ENCODE measurements around the gene LATS2.
"Not testable (repeated sequence)": the region's sequence is repeated elsewhere in the genome, so short reads cannot be mapped to it uniquely, and the experiment has no call there.

The LATS2 gene

GRCh38 chr13:20972731-20973130, 88.7 kb downstream of the LATS2 start:
- in situ Hi-C loops (cut with MboI; ENCODE audit: low sequenced_read_pairs) = no loop called here

DNA sequence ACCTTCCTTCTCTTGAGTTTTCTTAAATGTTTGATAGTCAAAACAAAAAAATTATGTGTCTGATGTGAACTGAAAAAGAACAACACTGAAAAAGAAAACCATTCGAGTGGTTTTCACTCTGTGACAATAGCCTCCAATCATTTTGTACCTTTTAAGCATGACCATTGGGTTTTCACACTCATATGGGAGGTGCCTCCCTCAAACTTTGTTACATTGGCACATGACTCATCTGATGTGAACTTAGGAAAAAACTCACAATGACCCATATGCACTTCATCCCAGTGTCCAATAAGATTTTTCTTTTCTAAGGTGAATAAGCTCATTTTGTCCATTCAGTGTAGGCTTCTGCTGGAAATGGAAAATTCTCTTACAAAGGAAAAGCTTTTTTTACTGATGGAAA, 92.2 kb downstream of the LATS2 start:
- in situ Hi-C loops (cut with MboI; ENCODE audit: low sequenced_read_pairs) = no loop called here

GRCh38 chr13:20968745-20969144, 92.6 kb downstream of the LATS2 start:
- in situ Hi-C loops (cut with MboI; ENCODE audit: low sequenced_read_pairs) = no loop called here

DNA sequence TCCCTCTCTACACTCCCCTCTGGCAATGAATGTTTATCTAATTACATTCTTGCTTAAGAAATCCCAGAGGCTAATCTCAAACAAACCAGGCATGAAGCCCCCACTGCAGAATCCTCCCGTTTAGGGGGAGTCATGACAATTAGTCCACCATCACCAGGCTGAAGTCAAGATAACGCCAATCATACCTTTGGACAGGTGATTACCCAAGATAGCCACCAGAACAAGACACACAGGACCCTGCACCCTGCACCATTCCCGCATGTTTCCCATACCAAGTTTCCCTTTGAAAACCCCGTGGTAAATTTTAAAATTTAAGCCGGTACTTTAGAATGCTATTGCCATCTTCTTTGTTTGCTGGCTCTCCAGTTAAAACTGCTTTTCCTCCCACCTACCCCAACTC, 94.0 kb downstream of the LATS2 start:
- in situ Hi-C loops (cut with MboI; ENCODE audit: low sequenced_read_pairs) = no loop called here

GRCh38 chr13:20964904-20965303, 96.5 kb downstream of the LATS2 start:
- in situ Hi-C loops (cut with MboI; ENCODE audit: low sequenced_read_pairs) = no loop called here

GRCh38 chr13:20961663-20962062, 99.7 kb downstream of the LATS2 start:
- in situ Hi-C loops (cut with MboI; ENCODE audit: low sequenced_read_pairs) = not testable (repeated sequence)

GRCh38 chr13:20960663-20961309, 100.6 kb downstream of the LATS2 start:
- in situ Hi-C loops (cut with MboI; ENCODE audit: low sequenced_read_pairs) = no loop called here

DNA sequence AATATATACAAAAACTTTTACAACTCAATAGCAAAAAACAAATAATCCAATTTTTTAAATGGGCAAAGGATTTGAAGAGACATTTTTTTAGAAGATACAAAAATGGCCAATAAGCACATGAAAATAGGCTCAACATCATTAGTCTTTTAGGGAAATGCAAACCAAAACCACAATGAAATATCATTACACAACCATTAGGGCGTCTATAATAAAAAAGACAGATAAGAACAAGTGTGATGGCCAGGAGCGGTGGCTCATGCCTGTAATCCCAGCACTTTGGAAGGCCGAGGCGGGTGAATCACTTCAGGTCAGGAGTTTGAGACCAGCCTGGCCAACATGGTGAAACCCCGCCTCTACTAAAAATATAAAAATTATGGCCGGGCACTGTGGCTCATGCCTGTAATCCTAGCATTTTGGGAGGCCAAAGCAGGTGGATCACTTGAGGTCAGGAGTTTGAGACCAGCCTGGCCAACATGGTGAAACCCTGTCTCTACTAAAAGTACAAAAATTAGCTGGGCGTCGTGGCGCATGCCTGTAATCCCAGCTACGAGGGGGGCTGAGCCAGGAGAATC, 104.3 kb downstream of the LATS2 start:
- in situ Hi-C loops (cut with MboI; ENCODE audit: low sequenced_read_pairs) = not testable (repeated sequence)

- in situ Hi-C loops (cut with MboI; ENCODE audit: low sequenced_read_pairs) = no loop called here
Observed at GRCh38 chr13:20955496-20955895, 105.9 kb downstream of the LATS2 start.

GRCh38 chr13:20953245-20953931, 108.0 kb downstream of the LATS2 start:
- in situ Hi-C loops (cut with MboI; ENCODE audit: low sequenced_read_pairs) = no loop called here

- in situ Hi-C loops (cut with MboI; ENCODE audit: low sequenced_read_pairs) = no loop called here
Observed at GRCh38 chr13:20952838-20953237, 108.5 kb downstream of the LATS2 start.

DNA sequence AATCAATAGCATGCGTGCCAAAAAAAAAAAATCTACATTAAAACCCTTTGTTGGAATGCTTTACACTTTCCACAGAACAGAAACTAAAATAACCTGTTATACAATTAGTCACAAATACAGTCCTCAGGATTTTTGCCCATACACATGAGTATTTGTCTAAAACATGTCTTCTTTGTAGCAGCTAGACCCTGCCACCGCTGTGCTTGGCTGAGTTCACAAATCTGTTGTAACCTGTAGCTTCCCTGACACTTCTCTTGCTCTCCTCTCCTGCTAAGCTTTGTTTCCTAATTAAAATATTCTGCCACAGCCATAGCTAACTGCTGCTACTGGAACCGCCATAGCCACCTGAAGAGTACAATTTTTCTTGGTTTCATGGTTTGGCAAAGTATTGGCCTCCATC, 113.4 kb downstream of the LATS2 start:
- in situ Hi-C loops (cut with MboI; ENCODE audit: low sequenced_read_pairs) = loop anchor here (25.0 kb wide), 2 partner anchors 239 to 539 kb away; partner anchors contain the start of genes MRPL57 and SKA3

GRCh38 chr13:20945952-20946383, 115.4 kb downstream of the LATS2 start:
- in situ Hi-C loops (cut with MboI; ENCODE audit: low sequenced_read_pairs) = loop anchor here (25.0 kb wide), 2 partner anchors 241 to 541 kb away; partner anchors contain the start of genes MRPL57 and SKA3

GRCh38 chr13:20942938-20943559, 118.3 kb downstream of the LATS2 start:
- in situ Hi-C loops (cut with MboI; ENCODE audit: low sequenced_read_pairs) = loop anchor here (25.0 kb wide), 2 partner anchors 244 to 544 kb away; partner anchors contain the start of genes MRPL57 and SKA3

DNA sequence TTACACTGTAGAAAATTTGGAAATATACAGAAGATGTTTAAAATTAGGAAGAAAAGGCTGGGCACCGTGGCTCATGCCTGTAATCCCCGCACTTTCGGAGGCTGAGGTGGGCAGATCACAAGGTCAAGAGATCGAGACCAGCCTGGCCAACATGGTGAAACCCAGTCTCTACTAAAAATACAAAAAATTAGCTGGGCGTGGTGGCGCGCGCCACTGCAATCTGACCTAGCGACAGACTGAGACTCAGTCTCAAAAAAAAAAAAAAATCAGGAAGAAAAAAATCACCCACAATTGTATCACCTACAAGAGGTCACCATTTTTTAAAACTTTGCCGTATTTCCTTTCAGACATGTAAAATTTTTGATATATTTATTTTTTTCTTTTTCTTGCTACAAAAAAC, 120.9 kb downstream of the LATS2 start:
- in situ Hi-C loops (cut with MboI; ENCODE audit: low sequenced_read_pairs) = loop anchor here (25.0 kb wide), 2 partner anchors 247 to 547 kb away; partner anchors contain the start of genes MRPL57 and SKA3

DNA sequence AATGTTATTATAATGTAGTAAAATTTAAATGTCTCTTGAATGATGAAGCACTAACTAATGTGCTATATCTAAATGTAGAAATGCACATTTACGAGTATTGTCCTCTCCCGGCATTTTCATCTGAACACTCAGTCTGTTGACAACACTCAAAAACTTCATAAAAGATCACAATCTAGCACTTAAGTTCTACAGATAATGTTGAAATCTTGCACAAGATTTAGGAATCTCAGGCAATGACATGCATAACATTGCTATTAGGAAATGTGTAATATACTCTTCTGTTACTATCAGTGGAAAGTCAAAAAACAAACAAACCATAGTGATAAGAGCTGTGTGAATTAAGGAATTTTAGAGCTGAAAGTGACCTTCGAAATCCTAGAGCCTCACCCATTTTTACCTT, 121.3 kb downstream of the LATS2 start:
- in situ Hi-C loops (cut with MboI; ENCODE audit: low sequenced_read_pairs) = loop anchor here (25.0 kb wide), 2 partner anchors 247 to 547 kb away; partner anchors contain the start of genes MRPL57 and SKA3

- in situ Hi-C loops (cut with MboI; ENCODE audit: low sequenced_read_pairs) = loop anchor here (25.0 kb wide), 2 partner anchors 248 to 548 kb away; partner anchors contain the start of genes MRPL57 and SKA3
Observed at GRCh38 chr13:20939662-20940061, 121.7 kb downstream of the LATS2 start.

DNA sequence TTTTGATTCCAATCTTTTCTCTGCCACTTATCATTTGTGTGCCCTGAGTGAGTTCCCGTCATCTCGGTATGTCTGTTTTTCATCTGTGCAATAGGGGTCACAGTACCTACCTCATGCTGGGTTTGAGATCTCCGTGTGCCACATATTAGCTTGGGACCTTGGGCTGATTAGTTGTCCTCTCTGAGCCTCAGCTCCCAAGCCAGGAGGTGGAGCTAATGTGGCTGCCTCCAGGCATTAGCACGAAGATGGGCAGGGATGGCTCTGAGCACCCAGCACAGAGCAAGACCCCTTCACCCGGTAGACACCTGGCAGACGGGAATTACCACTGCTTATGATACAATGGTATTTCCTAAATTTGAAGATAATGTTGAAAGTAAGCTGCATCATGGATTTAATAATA, 123.1 kb downstream of the LATS2 start:
- in situ Hi-C loops (cut with MboI; ENCODE audit: low sequenced_read_pairs) = loop anchor here (25.0 kb wide), 2 partner anchors 249 to 549 kb away; partner anchors contain the start of genes MRPL57 and SKA3

GRCh38 chr13:20927596-20928257, 133.7 kb downstream of the LATS2 start:
- in situ Hi-C loops (cut with MboI; ENCODE audit: low sequenced_read_pairs) = loop anchor here (10.0 to 25.0 kb wide), 3 partner anchors 260 to 560 kb away; partner anchors contain the start of genes MRPL57 and SKA3

- in situ Hi-C loops (cut with MboI; ENCODE audit: low sequenced_read_pairs) = loop anchor here (10.0 to 25.0 kb wide), 3 partner anchors 262 to 562 kb away; partner anchors contain the start of genes MRPL57 and SKA3
Observed at GRCh38 chr13:20925395-20925790, 136.0 kb downstream of the LATS2 start.

Data from HL-60/S4 treated with retinoic acid at 250 ng/mL for 4 days and 3 days (cell line).